Measurements from ENCODE around the gene TSPYL6. TPM values are rescaled to one million over a fixed set of nuclear protein-coding genes. Genes with fewer than 3 reads are reported as not detected.
"Not testable (repeated sequence)": the region's sequence is repeated elsewhere in the genome, so short reads cannot be mapped to it uniquely, and the experiment has no call there.

The TSPYL6 gene
- total RNA-seq: under 1 TPM in 1 of 2 donors, not detected in 1; 0.14 TPM

DNA sequence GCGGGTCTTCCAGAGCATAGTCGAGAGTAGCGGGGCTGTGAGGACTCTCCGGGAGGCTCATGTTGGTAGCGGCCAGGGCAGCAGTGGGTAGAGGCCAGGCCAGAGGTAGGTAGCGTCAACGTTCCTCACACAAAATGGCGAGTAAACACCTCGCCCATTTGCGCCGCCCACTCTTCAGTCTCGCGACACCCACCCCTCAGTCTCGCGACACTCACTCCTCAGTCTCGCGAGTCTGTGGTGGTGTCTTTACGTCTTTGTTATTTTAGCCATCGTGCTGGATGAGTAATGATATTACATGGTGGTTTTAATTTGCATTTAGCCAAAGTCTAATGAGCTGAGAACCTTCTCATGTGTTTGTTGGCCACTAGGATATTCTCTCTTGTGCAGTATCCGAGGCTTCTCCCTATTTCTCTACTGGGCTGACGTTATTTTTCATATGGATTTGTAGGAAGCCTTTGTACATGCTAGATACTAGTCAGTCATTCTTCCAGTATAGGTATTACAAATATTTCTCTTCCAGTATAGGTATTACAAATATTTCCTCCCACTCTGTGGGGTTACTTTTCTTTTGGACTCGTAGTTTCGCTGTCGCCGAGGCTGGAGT lies at the start of gene TSPYL6:
Gene TSPYL6 (minus strand): TSS at position 139 of the 604 bp plus-strand sequence. CDS start 78 bp downstream, at position 61.
- H3K36me3 ChIP-seq: no peaks in the 10 kb centered on the region
- H3K9me3 ChIP-seq: no peaks in the 10 kb centered on the region
- no peaks in the 10 kb centered on the region for H3K27me3 ChIP-seq (replicated peaks; ENCODE audit: insufficient read depth)
- no peak within 1 kb of the TSS for H3K27ac ChIP-seq
- TF ChIP-seq, protein P1, sequence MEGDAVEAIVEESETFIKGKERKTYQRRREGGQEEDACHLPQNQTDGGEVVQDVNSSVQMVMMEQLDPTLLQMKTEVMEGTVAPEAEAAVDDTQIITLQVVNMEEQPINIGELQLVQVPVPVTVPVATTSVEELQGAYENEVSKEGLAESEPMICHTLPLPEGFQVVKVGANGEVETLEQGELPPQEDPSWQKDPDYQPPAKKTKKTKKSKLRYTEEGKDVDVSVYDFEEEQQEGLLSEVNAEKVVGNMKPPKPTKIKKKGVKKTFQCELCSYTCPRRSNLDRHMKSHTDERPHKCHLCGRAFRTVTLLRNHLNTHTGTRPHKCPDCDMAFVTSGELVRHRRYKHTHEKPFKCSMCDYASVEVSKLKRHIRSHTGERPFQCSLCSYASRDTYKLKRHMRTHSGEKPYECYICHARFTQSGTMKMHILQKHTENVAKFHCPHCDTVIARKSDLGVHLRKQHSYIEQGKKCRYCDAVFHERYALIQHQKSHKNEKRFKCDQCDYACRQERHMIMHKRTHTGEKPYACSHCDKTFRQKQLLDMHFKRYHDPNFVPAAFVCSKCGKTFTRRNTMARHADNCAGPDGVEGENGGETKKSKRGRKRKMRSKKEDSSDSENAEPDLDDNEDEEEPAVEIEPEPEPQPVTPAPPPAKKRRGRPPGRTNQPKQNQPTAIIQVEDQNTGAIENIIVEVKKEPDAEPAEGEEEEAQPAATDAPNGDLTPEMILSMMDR (IDR thresholded peaks at IDR 0.05): no peak
- no peak within 1 kb of the TSS for H3K4me3 ChIP-seq
- peaks cover 0 to 6% of the 10 kb centered on the region in 2 donors for H3K4me1 ChIP-seq (ENCODE audit: control insufficient read depth in 1 of 2, low read depth in 2 of 2)
- ATAC-seq (ENCODE audit: insufficient number of reproducible peaks, low FRiP score, low read depth) (no peak), DNase-seq (ENCODE audit: low spot score) (no peak)

DNA sequence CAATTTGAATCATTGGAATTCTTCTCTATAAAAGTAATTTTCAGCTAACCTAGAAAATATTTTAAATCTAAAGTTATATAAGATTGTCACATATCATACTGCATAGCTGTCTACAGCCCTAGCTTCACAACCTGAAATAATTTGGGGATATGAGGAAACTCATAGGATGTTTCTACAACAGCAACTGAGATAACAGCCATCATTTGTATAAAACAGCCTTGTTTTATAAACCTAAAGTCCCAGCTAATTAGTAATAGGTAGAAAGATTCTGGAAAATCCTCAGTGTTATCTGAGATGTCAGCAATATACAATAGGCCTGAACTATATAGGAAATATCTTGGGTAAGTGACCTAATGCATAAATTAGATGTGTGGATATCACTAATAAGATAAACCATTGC lies 47.6 kb upstream of the TSPYL6 start:
- no peak overlapping the region for H3K27ac ChIP-seq
- H3K36me3 ChIP-seq: no peaks in the 10 kb centered on the region
- H3K4me1 ChIP-seq (ENCODE audit: control insufficient read depth in 1 of 2, low read depth in 2 of 2): no peaks in the 10 kb centered on the region
- ATAC-seq (ENCODE audit: insufficient number of reproducible peaks, low FRiP score, low read depth) (no peak), DNase-seq (ENCODE audit: low spot score) (no peak)
- no peaks in the 10 kb centered on the region for H3K9me3 ChIP-seq
- no peaks in the 10 kb centered on the region for H3K27me3 ChIP-seq (replicated peaks; ENCODE audit: insufficient read depth)
- no peak overlapping the region for H3K4me3 ChIP-seq
- TF ChIP-seq, protein P1 (IDR thresholded peaks at IDR 0.05): no peak

DNA sequence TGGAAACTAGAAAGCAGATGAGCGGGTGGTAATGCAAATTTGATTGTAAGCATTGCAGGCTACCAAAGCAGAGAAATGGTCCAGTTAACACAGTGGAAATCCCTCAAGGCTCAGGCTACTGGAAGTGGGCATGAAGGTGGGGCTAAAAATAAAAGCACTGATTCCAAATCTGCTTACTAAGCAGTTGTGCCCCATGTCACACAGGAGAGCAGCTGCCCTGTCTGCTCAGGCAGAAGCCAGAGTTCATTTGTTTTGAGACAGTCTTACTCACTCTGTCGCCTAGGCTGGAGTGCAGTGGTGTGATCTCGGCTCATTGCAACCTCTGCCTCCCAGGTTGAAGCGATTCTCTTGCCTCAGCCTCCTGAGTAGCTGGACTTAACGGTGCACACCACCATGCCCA lies 42.5 kb upstream of the TSPYL6 start:
- TF ChIP-seq, protein P1 (IDR thresholded peaks at IDR 0.05): no peak
- ATAC-seq (ENCODE audit: insufficient number of reproducible peaks, low FRiP score, low read depth) (no peak), DNase-seq (ENCODE audit: low spot score) (no peak)
- Histone ChIP-seq H3K9me3 (no peaks in the 10 kb centered on the region), H3K27me3 (replicated peaks; ENCODE audit: insufficient read depth) (no peaks in the 10 kb centered on the region), H3K36me3 (no peaks in the 10 kb centered on the region), H3K27ac (no peak overlapping the region), H3K4me1 (ENCODE audit: control insufficient read depth in 1 of 2, low read depth in 2 of 2) (no peaks in the 10 kb centered on the region), H3K4me3 (no peak overlapping the region)

DNA sequence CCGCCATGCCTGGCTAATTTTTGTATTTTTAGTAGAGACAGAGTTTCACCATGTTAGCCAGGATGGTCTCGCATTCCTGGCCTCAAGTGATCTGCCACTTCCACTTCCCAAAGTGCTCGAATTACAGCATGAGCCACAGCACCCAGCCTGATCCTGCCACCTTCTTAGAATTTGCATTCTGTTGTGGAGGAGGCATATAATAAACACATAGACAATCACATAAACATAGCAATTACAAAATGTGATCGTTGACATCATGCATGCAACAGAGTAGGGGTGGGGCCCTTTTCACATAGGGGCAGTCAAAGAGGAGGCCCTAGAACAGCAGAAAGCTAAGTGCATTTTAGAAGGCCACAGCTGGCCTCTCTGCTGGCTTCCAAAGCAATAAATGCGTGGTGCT lies 39.9 kb upstream of the TSPYL6 start:
- Histone ChIP-seq H3K4me1 (ENCODE audit: control insufficient read depth in 1 of 2, low read depth in 2 of 2) (no peaks in the 10 kb centered on the region), H3K9me3 (no peaks in the 10 kb centered on the region), H3K4me3 (no peak overlapping the region), H3K36me3 (no peaks in the 10 kb centered on the region), H3K27me3 (replicated peaks; ENCODE audit: insufficient read depth) (no peaks in the 10 kb centered on the region), H3K27ac (no peak overlapping the region)
- TF ChIP-seq, protein P1 (IDR thresholded peaks at IDR 0.05): no peak
- ATAC-seq (ENCODE audit: insufficient number of reproducible peaks, low FRiP score, low read depth): no peak
- no peak for DNase-seq (ENCODE audit: low spot score)

DNA sequence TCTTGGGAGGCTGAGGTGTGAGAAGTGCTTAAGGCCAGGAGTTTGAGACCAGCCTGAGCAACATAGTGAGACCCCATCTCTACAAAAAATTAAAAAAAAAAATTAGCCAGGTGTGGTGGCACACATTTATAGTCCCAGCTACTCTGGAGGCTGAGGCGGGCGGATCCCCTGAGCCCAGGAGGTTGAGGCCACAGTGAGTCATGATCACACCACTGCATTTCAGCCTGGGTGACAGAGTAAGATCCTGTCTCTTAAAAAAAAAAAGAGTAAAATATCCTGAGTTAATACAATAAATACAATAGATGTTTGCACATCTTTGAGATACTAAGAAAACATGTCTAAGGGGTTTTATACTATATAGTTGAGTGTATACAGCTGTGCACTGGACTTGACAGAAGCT lies 38.6 kb upstream of the TSPYL6 start:
- not testable (repeated sequence) for H3K4me1 ChIP-seq (ENCODE audit: control insufficient read depth in 1 of 2, low read depth in 2 of 2); H3K36me3 ChIP-seq; ATAC-seq (ENCODE audit: insufficient number of reproducible peaks, low FRiP score, low read depth); H3K27me3 ChIP-seq (replicated peaks; ENCODE audit: insufficient read depth); H3K4me3 ChIP-seq; H3K9me3 ChIP-seq; DNase-seq (ENCODE audit: low spot score); H3K27ac ChIP-seq
